Cardiac muscle cell (in vitro differentiated cells and primary cell): Measurements from ENCODE around the gene SYNJ1. TPM values are rescaled to one million over a fixed set of nuclear protein-coding genes. Genes with fewer than 3 reads are reported as not detected.
A peak's percentile ranks its signal among the peaks of the same experiment; 100 is the strongest.

ENCODE experiments used
- DNase-seq, 2 donors: peaks; one replicate each; pipeline versions ENCODE4 v3.0.0 to v3.0.0-alpha.2; 2010 to 2017; ENCODE audit warnings: low read depth in 1 of 2, low spot score in 1 of 2
- H3K27ac ChIP-seq: fragments of 200-600 bp; sonication (generic); 2 replicates; pipeline ENCODE4 v1.5.1; 2016
- H3K27me3 ChIP-seq: fragments of 200-600 bp; sonication (generic); 2 replicates; pipeline ENCODE4 v1.6.0; 2016; ENCODE audit warnings: control low read depth
- H3K36me3 ChIP-seq: fragments of 200-600 bp; sonication (generic); 2 replicates; pipeline ENCODE4 v1.5.1; 2016; ENCODE audit warnings: control low read depth
- H3K4me1 ChIP-seq: fragments of 200-600 bp; sonication (generic); 2 replicates; pipeline ENCODE4 v1.8.1; 2017; ENCODE audit warnings: low read depth, mild to moderate bottlenecking, mixed run types
- H3K4me3 ChIP-seq: fragments of 200-600 bp; sonication (generic); 2 replicates; pipeline ENCODE4 v1.5.1; 2016; ENCODE audit warnings: mild to moderate bottlenecking
- H3K9me3 ChIP-seq: fragments of 200-600 bp; sonication (generic); 2 replicates; pipeline ENCODE4 v1.5.1; 2017; ENCODE audit warnings: low read depth, mild to moderate bottlenecking, control low read depth
- polyA plus RNA-seq: library from polyadenylated mRNA; unstranded; fragments of >200 nt; fragmentation: Nextera tagmentation; extraction: Ambion mirVana; gene quantifications from 2 replicates; pipeline ENCODE4 v1.2.1, GENCODE V29; 2016
- total RNA-seq: library from RNA; depleted of rRNA; stranded (reverse); fragments of >200 nt; gene quantifications from 2 replicates; pipeline ENCODE4 v1.2.3, GENCODE V29; 2016
- TF ChIP-seq, protein P1 (sequence below): IDR thresholded peaks from 2 replicates; pipeline ENCODE4 v1.5.1; 2012; ENCODE audit warnings: low read depth, mild to moderate bottlenecking, low read length

SYNJ1 gene
- total and polyA plus RNA-seq, 2 experiments from 2014 or later, result 5.9 to 10.0 TPM

DNA sequence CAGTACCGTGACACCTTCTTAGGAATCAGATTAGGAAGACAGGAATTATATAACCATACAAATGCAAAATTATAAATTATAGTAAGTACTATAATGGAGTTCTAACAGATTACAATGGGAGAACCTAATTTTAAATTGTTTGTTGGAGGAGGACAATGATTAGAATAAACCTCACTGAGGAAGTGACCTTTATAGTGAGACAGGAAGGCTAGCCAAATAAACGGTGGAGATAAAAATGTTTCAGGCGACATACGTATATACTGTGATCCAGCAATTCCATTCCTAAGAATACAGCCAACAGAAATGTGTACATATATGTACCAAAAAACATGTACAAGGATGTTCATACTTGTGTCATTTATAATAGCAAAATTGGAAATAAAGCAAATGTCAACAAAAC lies 15.2 kb downstream of the SYNJ1 start:
- DNase-seq, result no peak
- Histone ChIP-seq H3K4me1 (peaks cover 22% of the 10 kb centered on the region), H3K36me3 (no peaks in the 10 kb centered on the region), H3K27ac (no peak overlapping the region), H3K9me3 (no peaks in the 10 kb centered on the region), H3K4me3 (no peak overlapping the region), H3K27me3 (no peaks in the 10 kb centered on the region)
- TF ChIP-seq, protein P1, sequence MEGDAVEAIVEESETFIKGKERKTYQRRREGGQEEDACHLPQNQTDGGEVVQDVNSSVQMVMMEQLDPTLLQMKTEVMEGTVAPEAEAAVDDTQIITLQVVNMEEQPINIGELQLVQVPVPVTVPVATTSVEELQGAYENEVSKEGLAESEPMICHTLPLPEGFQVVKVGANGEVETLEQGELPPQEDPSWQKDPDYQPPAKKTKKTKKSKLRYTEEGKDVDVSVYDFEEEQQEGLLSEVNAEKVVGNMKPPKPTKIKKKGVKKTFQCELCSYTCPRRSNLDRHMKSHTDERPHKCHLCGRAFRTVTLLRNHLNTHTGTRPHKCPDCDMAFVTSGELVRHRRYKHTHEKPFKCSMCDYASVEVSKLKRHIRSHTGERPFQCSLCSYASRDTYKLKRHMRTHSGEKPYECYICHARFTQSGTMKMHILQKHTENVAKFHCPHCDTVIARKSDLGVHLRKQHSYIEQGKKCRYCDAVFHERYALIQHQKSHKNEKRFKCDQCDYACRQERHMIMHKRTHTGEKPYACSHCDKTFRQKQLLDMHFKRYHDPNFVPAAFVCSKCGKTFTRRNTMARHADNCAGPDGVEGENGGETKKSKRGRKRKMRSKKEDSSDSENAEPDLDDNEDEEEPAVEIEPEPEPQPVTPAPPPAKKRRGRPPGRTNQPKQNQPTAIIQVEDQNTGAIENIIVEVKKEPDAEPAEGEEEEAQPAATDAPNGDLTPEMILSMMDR, result no peak

DNA sequence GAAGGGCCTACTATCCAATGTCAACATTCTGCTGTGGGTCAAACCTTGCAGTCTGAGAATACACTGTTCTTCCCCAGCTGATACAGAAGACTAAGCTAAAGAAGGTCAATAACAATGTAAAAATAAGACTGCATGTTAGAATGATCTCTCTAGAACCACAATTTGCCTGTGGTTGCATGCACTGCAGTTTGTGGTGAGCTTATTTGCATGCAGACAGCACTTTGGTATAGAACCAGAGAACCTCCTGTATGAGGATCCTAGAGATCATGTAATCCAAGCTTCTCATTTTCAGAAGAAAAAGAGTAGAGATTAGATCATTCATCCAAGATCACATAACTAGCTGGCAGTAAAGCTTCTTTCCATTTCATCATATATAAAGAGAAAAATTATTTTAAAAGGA lies 15.8 kb downstream of the SYNJ1 start:
- H3K27me3 ChIP-seq, result no peaks in the 10 kb centered on the region
- H3K36me3 ChIP-seq, result no peaks in the 10 kb centered on the region
- H3K27ac ChIP-seq, result no peak overlapping the region
- DNase-seq, result no peak
- H3K4me1 ChIP-seq, result peaks cover 22% of the 10 kb centered on the region
- TF ChIP-seq, protein P1, result no peak
- H3K4me3 ChIP-seq, result no peak overlapping the region
- no peaks in the 10 kb centered on the region for H3K9me3 ChIP-seq

DNA sequence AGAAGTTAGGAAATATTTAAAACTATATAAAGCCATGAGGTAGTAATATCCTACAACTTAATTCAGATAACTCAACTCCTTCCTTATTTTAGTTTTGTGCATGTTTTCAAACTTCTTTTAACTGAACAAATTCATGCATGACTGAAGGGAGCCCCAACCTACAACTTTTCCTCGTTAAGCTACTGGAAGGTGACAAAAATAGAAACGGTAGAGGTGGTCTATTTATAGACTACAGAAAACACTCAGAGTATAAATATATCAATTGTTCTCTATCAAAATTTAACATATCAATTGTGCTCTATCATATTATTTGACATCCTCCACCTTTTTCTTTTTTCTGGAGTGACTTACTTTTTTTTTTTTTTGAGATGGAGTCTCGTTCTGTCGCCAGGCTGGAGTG lies 16.8 kb downstream of the SYNJ1 start:
- H3K27me3 ChIP-seq, result no peaks in the 10 kb centered on the region

DNA sequence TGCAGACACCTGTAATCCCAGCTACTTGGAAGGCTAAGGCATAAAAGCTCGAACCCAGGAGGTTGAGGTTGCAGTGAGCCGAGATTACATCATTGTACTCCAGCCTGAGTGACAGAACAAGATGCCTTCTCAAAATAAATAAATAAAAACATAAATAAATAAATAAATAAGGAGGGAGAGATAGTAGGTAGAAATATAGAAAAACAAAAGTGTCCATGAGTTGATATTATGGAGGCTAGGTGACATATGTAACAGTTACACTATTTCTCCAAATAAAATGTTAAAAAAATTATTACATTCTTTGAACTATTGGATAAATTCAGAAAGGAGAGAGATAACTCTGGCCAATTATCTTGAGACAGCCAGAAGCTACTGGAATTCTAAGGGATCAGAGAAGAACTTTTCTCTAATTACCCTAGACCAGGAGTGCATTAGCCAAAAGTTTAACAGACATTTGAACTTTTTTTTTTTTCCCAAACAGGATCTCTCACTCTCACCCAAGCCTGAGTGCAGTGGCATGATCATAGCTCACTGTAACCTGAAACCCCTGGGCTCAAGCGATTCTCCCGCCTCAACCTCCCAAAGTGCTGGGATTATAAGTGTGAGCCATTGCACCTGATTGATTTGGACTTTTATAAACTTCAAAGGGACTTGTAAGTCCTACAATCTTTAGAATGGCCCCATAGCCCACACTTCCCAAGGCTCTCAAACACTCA lies 17.6 kb downstream of the SYNJ1 start:
- Histone ChIP-seq H3K4me3 (peak overlapping the region; percentile 2), H3K9me3 (no peaks in the 10 kb centered on the region), H3K4me1 (peaks cover 22% of the 10 kb centered on the region), H3K27me3 (no peaks in the 10 kb centered on the region), H3K36me3 (no peaks in the 10 kb centered on the region), H3K27ac (peak overlapping the region; percentile 53)
- peak in 1 of 2 donors; percentile 47 for DNase-seq
- TF ChIP-seq, protein P1, result no peak

More for the DNA sequence above, 16.8 kb downstream of the SYNJ1 start:
- no peaks in the 10 kb centered on the region for H3K9me3 ChIP-seq
- no peak for DNase-seq
- peak overlapping the region; percentile 53 for H3K27ac ChIP-seq
- H3K4me1 ChIP-seq, result peaks cover 22% of the 10 kb centered on the region
- no peaks in the 10 kb centered on the region for H3K36me3 ChIP-seq
- TF ChIP-seq, protein P1, result no peak
- H3K4me3 ChIP-seq, result peak overlapping the region; percentile 2

DNA sequence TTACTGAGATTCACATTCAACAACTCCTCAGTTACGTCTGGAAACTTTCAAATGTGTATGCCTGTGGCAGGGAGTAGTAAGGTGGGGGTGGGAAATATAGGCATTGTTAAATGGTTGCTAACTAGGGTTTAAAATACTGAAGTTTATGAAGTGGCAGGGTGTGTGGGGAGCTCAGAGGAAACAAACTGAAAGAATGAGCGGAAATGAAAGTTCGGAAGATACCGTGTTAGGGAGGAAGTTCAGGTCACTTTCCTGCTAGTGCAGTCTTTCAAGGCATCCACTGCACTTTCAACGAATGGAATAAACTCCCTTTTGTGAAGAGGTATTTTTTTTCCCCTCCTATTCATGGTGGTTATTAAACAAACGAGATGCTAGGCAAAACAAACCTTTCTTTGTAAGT lies 19.7 kb downstream of the SYNJ1 start:
- Histone ChIP-seq H3K4me3 (no peak overlapping the region), H3K9me3 (no peaks in the 10 kb centered on the region), H3K36me3 (no peaks in the 10 kb centered on the region), H3K27ac (peak overlapping the region; percentile 5), H3K4me1 (peaks cover 22% of the 10 kb centered on the region), H3K27me3 (no peaks in the 10 kb centered on the region)
- TF ChIP-seq, protein P1, result no peak
- no peak for DNase-seq
